Left ventricle myocardium inferior (tissue), 1 donor: Measurements from ENCODE around the gene TUBGCP2. TPM values are rescaled to one million over a fixed set of nuclear protein-coding genes. Genes with fewer than 3 reads are reported as not detected.

Experiments
- DNase-seq: peaks from one replicate; pipeline ENCODE4 v3.0.0-alpha.2; 2020
- H3K27ac ChIP-seq: fragments of 200-600 bp; replicated peaks from 2 replicates; pipeline ENCODE4 v1.8.0; 2021
- H3K27me3 ChIP-seq: fragments of 200-600 bp; 2 replicates; pipeline ENCODE4 v1.8.0; 2021; ENCODE audit warnings: low read depth
- H3K36me3 ChIP-seq: fragments of 200-600 bp; 2 replicates; pipeline ENCODE4 v1.8.0; 2021
- H3K4me1 ChIP-seq: fragments of 200-600 bp; 2 replicates; pipeline ENCODE4 v1.8.0; 2021
- H3K4me3 ChIP-seq: fragments of 200-600 bp; 2 replicates; pipeline ENCODE4 v1.8.0; 2021; ENCODE audit warnings: mild to moderate bottlenecking, moderate library complexity
- H3K9me3 ChIP-seq: fragments of 200-600 bp; replicated peaks from 2 replicates; pipeline ENCODE4 v1.8.0; 2021
- intact Hi-C: fragments of 100-400 bp; cut with micrococcal nuclease; formaldehyde crosslinking; loops from one replicate; pipeline ENCODE4 v1.11.0; 2022
- total RNA-seq: library from RNA; stranded (reverse); fragmentation: NEBNext Ultra II Directional; extraction: Animal tissue kit (Norgen Biotek cat#: 25700); gene quantifications from one replicate; pipeline ENCODE4 v1.2.1, GENCODE V29; 2021
- TF ChIP-seq, protein P1 (sequence below): fragments of 200-600 bp; IDR thresholded peaks from 2 replicates; pipeline ENCODE4 v1.8.0; 2021; ENCODE audit warnings: antibody characterized with exemption, mild to moderate bottlenecking, borderline replicate concordance
- donor health status: DM: no; HTN: yes; CAD: no; lungs with severe emphysema.

TUBGCP2 gene
- total RNA-seq, 1 donor from 2014 or later, result 38.9 TPM

DNA sequence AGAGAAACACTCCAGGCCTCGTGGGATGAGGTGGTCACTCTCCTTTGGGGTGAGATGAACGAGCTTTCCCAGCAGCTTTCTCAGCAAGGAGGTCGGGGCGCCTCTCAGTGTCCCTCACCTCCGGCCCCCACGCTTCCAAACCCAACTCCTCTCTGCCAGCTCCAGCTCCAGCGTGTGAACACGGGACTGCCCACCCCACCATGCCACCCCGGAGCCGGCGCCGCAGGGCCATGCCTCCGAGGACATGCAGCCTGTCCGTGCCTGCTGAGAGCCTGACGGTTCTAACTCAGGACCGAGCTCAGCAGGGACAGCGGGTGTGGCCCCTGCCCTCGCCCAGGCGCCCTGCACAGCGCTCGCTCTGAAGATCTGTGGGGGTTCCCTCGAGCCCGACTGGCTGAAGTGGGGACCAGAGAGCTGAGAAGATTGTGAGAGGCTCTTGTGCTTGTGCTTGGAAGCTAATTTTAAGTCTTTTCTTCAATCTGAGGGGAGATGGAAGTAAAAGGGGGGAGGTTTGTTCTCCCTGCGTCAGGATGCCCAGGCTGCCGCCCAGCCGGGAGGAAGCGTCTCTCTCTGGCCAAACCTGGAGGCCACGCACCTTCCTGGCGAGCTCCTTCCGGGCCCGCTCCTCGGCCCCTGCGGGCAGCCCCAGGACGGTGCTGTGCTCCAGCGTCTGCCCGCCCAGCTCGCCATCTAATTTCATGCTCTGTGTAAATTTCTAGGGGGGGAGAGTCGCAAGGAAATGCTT is 26.9 kb downstream of the TUBGCP2 start:
- H3K9me3 ChIP-seq, result no peaks in the 10 kb centered on the region
- peaks cover 5% of the 10 kb centered on the region for H3K4me1 ChIP-seq
- peaks cover 79% of the 10 kb centered on the region for H3K36me3 ChIP-seq
- TF ChIP-seq, protein P1, sequence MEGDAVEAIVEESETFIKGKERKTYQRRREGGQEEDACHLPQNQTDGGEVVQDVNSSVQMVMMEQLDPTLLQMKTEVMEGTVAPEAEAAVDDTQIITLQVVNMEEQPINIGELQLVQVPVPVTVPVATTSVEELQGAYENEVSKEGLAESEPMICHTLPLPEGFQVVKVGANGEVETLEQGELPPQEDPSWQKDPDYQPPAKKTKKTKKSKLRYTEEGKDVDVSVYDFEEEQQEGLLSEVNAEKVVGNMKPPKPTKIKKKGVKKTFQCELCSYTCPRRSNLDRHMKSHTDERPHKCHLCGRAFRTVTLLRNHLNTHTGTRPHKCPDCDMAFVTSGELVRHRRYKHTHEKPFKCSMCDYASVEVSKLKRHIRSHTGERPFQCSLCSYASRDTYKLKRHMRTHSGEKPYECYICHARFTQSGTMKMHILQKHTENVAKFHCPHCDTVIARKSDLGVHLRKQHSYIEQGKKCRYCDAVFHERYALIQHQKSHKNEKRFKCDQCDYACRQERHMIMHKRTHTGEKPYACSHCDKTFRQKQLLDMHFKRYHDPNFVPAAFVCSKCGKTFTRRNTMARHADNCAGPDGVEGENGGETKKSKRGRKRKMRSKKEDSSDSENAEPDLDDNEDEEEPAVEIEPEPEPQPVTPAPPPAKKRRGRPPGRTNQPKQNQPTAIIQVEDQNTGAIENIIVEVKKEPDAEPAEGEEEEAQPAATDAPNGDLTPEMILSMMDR, result no peak
- DNase-seq, result no peak
- peaks cover 7% of the 10 kb centered on the region for H3K27me3 ChIP-seq
- no peak overlapping the region for H3K4me3 ChIP-seq
- intact Hi-C loops, result no loop called here
- no peak overlapping the region for H3K27ac ChIP-seq

- no peak for DNase-seq
- TF ChIP-seq, protein P1, result no peak
- intact Hi-C loops, result no loop called here
- peaks cover 12% of the 10 kb centered on the region for H3K4me1 ChIP-seq
- H3K4me3 ChIP-seq, result no peak overlapping the region
- no peaks in the 10 kb centered on the region for H3K9me3 ChIP-seq
- H3K27ac ChIP-seq, result no peak overlapping the region
- H3K27me3 ChIP-seq, result peaks cover 14% of the 10 kb centered on the region
- peaks cover 72% of the 10 kb centered on the region for H3K36me3 ChIP-seq
Observed at GRCh38 chr10:133281084-133281483, 27.6 kb downstream of the TUBGCP2 start.

DNA sequence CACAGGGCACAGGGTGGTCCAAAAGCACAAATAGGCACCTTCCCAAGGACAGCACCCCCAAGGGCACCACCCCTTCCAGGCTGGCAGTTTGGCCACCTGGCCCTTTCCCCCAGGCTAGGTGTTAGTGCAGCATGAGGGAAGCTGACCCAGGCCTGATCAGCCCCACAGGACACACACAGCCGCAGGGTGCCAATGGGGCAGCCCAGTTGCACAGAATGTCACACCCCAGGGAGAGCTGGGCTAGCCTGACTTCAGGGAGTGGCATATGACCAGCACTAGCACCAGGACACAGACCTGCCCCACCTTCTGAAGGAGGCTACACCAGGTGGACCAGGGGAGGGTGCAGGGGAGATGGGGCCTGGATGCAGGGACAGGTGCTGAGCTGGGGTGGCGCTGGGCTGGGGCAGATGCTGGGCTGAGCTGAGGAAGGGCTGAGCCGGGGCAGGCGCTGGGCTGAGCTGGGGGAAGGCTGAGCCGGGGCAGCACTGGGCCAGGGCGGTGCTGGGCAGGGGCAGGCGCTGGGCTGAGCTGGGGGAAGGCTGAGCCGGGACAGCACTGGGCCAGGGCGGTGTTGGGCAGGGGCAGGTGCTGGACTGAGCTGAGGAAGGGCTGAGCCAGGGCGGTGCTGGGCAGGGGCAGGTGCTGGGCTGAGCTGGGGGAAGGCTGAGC is 28.1 kb downstream of the TUBGCP2 start:
- TF ChIP-seq, protein P1, result no peak
- Histone ChIP-seq H3K27ac (no peak overlapping the region), H3K27me3 (peaks cover 20% of the 10 kb centered on the region), H3K36me3 (peaks cover 66% of the 10 kb centered on the region), H3K9me3 (no peaks in the 10 kb centered on the region), H3K4me3 (no peak overlapping the region), H3K4me1 (peaks cover 14% of the 10 kb centered on the region)
- no peak for DNase-seq
- intact Hi-C loops, result no loop called here

GRCh38 chr10:133279326-133280226 is 29.1 kb downstream of the TUBGCP2 start:
- Histone ChIP-seq H3K27ac (no peak overlapping the region), H3K4me1 (peaks cover 14% of the 10 kb centered on the region), H3K4me3 (no peak overlapping the region), H3K36me3 (peaks cover 57% of the 10 kb centered on the region), H3K9me3 (no peaks in the 10 kb centered on the region), H3K27me3 (peaks cover 29% of the 10 kb centered on the region)
- no peak for DNase-seq
- TF ChIP-seq, protein P1, result no peak
- intact Hi-C loops, result no loop called here

- peak; percentile 56 for DNase-seq
- Histone ChIP-seq H3K27ac (no peak overlapping the region), H3K4me1 (peaks cover 14% of the 10 kb centered on the region), H3K9me3 (no peaks in the 10 kb centered on the region), H3K36me3 (peaks cover 48% of the 10 kb centered on the region), H3K27me3 (peaks cover 35% of the 10 kb centered on the region), H3K4me3 (no peak overlapping the region)
- intact Hi-C loops, result no loop called here
- TF ChIP-seq, protein P1, result no peak
Observed at GRCh38 chr10:133278577-133279265, 30.0 kb downstream of the TUBGCP2 start.
